ENCODE results near the gene SLC25A28. TPM values are rescaled to one million over a fixed set of nuclear protein-coding genes. Genes with fewer than 3 reads are reported as not detected.

Gene SLC25A28
- total RNA-seq, 1 experiment from 2014 or later: 42.8 TPM

DNA sequence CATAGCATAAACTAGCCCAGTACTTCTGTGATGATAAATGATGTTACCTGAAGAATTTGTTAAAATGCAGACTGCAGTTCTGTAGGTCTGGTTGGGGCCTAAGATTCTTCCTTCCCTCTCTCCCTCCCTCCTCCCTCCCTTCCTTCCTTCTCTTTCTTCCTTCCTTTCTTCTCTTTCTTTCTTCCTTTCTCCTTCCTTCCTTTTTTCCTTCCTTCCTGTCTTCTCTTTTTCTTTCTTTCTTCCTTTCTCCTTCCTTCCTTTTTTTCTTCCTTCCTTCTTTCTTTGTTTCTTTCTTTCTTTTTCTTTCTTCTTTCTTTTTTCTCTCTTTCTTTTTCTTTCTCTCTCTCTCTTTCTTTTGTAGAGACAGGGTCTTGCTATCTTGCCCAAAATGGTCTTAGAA is 3.7 kb upstream of the SLC25A28 start:
- H3K27ac ChIP-seq (ENCODE audit: low read length): no peak overlapping the region
- no peak for DNase-seq (ENCODE audit: low read depth, low spot score)
- ChIA-PET CTCF (interaction anchor here (0.6 kb wide), 1 partner anchor 50 kb away, joined by 3 read pairs; no protein-coding TSS in a partner anchor), POLR2A (interaction anchor here (0.7 kb wide), 1 partner anchor 30 kb away, joined by 7 read pairs; no protein-coding TSS in a partner anchor)
- TF ChIP-seq, protein P1, sequence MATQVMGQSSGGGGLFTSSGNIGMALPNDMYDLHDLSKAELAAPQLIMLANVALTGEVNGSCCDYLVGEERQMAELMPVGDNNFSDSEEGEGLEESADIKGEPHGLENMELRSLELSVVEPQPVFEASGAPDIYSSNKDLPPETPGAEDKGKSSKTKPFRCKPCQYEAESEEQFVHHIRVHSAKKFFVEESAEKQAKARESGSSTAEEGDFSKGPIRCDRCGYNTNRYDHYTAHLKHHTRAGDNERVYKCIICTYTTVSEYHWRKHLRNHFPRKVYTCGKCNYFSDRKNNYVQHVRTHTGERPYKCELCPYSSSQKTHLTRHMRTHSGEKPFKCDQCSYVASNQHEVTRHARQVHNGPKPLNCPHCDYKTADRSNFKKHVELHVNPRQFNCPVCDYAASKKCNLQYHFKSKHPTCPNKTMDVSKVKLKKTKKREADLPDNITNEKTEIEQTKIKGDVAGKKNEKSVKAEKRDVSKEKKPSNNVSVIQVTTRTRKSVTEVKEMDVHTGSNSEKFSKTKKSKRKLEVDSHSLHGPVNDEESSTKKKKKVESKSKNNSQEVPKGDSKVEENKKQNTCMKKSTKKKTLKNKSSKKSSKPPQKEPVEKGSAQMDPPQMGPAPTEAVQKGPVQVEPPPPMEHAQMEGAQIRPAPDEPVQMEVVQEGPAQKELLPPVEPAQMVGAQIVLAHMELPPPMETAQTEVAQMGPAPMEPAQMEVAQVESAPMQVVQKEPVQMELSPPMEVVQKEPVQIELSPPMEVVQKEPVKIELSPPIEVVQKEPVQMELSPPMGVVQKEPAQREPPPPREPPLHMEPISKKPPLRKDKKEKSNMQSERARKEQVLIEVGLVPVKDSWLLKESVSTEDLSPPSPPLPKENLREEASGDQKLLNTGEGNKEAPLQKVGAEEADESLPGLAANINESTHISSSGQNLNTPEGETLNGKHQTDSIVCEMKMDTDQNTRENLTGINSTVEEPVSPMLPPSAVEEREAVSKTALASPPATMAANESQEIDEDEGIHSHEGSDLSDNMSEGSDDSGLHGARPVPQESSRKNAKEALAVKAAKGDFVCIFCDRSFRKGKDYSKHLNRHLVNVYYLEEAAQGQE (IDR thresholded peaks at IDR 0.05; ENCODE audit: insufficient read depth in 1 of 2, low read depth in 2 of 2, low read length in 1 of 2): no peak
- TF ChIP-seq SIN3A (IDR thresholded peaks at IDR 0.05; ENCODE audit: borderline replicate concordance, insufficient read depth, low read depth, low read length) (no peak), TCF7L2 (IDR thresholded peaks at IDR 0.05; ENCODE audit: low read depth, low read length) (no peak), POLR2AphosphoS5 (IDR thresholded peaks at IDR 0.05; ENCODE audit: low read depth, low read length) (no peak), CTCF (IDR thresholded peaks at IDR 0.05) (no peak)
- no TSS peak for BruUV-seq (replicated peaks)
- ATAC-seq: no peak
- peaks cover 6% of the 10 kb centered on the region; the same call in 1 of the 2 replicates for H3K36me3 ChIP-seq (ENCODE audit: control insufficient read depth, insufficient read depth, low read length)
- intact Hi-C loops (cut with micrococcal nuclease; ENCODE audit: unreplicated experiment): no loop called here
- no peaks in the 10 kb centered on the region for H3K27me3 ChIP-seq (ENCODE audit: control insufficient read depth, insufficient read depth, low read length)
- H3K4me3 ChIP-seq (ENCODE audit: low read depth in 2 of 2, low read length in 2 of 2): no peak overlapping the region
- in situ Hi-C loops (cut with HindIII; ENCODE audit: low pct_unique_long_range_greater_than_20kb, low sequenced_read_pairs): no loop called here
- H3K9me3 ChIP-seq (ENCODE audit: control insufficient read depth, insufficient read depth, low read depth, low read length): no peaks in the 10 kb centered on the region
- peaks cover 9% of the 10 kb centered on the region for H3K4me1 ChIP-seq (ENCODE audit: control insufficient read depth, insufficient read depth, low read length)

DNA sequence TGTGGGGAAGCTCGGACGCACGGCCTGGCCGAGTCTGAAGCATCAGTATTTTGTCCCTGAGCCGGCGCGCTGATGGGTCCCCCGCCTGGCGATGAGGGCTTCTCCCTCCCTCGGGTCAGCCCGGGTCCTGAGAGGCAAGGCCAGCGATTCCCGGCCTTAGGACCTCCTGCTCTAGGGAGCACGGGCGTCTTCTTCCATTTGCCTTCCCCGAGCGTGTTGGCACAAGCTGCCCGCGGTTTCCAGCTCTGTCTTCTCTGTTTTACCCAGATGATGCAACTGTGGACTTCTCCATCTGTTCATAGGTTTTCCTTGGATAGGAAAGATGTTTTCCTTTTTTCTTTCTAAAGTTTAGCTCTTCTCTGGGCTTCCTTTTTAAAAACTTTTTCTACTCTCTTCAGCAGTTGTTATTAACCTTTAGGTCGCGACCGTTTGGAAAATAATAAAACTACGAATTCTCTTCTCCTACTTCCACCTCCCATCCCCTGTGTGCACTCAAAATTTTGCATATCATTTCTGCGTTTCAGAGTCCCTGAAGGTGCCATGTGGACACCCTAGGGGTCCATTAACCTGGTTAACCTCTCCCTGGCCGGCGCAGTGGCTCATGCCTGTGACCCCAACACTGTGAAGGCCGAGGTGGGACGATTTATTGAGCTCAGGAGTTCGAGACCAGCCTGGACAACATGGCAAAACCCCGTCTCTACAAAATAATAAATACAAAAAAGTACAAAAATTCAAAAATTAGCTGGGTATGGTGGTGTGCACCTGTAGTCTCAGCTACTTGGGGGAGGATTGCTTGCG is 1.4 kb upstream of the SLC25A28 start:
- POLR2A ChIA-PET: interaction anchor here (0.6 kb wide), 2 partner anchors 37 to 101 kb away, joined by 3 to 4 read pairs; partner anchors contain the start of gene ENTPD7
- Histone ChIP-seq H3K9me3 (ENCODE audit: control insufficient read depth, insufficient read depth, low read depth, low read length) (no peaks in the 10 kb centered on the region), H3K4me1 (ENCODE audit: control insufficient read depth, insufficient read depth, low read length) (peaks cover 26% of the 10 kb centered on the region), H3K36me3 (ENCODE audit: control insufficient read depth, insufficient read depth, low read length) (peaks cover 8% of the 10 kb centered on the region; the same call in 1 of the 2 replicates), H3K4me3 (ENCODE audit: low read depth in 2 of 2, low read length in 2 of 2) (peak overlapping the region; percentile 57 to 68), H3K27me3 (ENCODE audit: control insufficient read depth, insufficient read depth, low read length) (no peaks in the 10 kb centered on the region), H3K27ac (ENCODE audit: low read length) (peak overlapping the region; percentile 94)
- intact Hi-C loops (cut with micrococcal nuclease; ENCODE audit: unreplicated experiment) (no loop called here), in situ Hi-C loops (cut with HindIII; ENCODE audit: low pct_unique_long_range_greater_than_20kb, low sequenced_read_pairs) (no loop called here)
- ATAC-seq (peak; percentile 5; the same call in 1 of the 2 replicates), DNase-seq (ENCODE audit: low read depth, low spot score) (no peak)
- TSS peak; percentile 94 for BruUV-seq (replicated peaks)
- no peak for TF ChIP-seq POLR2AphosphoS5 (IDR thresholded peaks at IDR 0.05; ENCODE audit: low read depth, low read length)
- no peak for TF ChIP-seq SIN3A (IDR thresholded peaks at IDR 0.05; ENCODE audit: borderline replicate concordance, insufficient read depth, low read depth, low read length)
- TF ChIP-seq TCF7L2 (IDR thresholded peaks at IDR 0.05; ENCODE audit: low read depth, low read length): no peak
- TF ChIP-seq, protein P1 (IDR thresholded peaks at IDR 0.05; ENCODE audit: insufficient read depth in 1 of 2, low read depth in 2 of 2, low read length in 1 of 2): no peak
- no peak for TF ChIP-seq CTCF (IDR thresholded peaks at IDR 0.05)
- CTCF ChIA-PET: no interaction called here

All from Panc1 (cell line).